ENCODE data around the gene LAPTM5.

GRCh38 chr1:30721812-30722537 lies 35.6 kb downstream of the LAPTM5 start:
- TF ChIP-seq, protein P1, sequence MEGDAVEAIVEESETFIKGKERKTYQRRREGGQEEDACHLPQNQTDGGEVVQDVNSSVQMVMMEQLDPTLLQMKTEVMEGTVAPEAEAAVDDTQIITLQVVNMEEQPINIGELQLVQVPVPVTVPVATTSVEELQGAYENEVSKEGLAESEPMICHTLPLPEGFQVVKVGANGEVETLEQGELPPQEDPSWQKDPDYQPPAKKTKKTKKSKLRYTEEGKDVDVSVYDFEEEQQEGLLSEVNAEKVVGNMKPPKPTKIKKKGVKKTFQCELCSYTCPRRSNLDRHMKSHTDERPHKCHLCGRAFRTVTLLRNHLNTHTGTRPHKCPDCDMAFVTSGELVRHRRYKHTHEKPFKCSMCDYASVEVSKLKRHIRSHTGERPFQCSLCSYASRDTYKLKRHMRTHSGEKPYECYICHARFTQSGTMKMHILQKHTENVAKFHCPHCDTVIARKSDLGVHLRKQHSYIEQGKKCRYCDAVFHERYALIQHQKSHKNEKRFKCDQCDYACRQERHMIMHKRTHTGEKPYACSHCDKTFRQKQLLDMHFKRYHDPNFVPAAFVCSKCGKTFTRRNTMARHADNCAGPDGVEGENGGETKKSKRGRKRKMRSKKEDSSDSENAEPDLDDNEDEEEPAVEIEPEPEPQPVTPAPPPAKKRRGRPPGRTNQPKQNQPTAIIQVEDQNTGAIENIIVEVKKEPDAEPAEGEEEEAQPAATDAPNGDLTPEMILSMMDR (IDR thresholded peaks at IDR 0.05), result no peak
- TF ChIP-seq POLR2AphosphoS5 (IDR thresholded peaks at IDR 0.05) (no peak), EP300 (IDR thresholded peaks at IDR 0.05) (no peak)

All from upper lobe of left lung (tissue), 4 donors.